ENCODE data around the gene DVL2.

The DVL2 gene

DNA sequence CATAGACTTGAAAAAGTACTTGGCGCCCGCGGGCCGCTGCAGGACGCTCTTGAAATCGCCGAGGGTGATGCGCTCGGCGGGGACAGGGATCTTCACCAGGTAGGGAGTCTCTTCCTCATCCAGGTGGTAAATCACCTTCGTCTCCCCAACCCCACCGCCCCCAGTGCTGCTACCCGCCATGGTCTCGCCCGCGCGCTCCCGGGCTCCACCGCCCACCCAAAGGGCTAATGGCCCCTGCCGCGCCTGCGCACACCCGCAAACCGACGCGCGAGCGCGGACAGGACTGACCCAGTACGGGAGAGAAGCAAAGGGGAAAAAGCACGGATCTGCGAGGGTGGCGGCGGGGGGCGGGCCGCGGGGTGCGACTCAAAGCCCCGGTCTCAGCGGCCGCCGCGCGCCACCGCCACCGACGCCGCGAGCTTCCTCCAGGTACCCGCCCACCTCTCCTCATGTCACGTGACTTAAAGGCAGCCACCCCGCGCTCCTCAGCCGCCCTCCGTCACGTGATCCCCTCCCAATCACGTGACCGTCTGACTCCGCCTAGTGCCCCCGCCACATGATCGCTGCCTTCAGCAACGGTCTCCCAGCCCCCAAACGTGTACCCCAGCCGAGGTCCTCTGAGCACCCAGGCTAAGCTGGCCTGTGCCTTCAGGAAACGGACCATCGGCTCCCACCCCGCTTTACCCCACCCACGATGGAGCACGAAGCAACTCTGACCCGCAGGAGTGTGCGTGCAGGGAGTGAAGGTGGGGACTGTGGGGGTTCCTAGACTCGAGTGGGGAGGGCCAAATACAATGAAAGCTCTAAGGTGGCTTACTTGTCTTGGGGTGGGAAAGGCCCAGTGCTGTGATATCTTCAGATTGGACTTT lies at the start of gene DVL2:
Gene DVL2, minus strand, starts transcription at position 435 of the 869 bp plus-strand sequence. Its CDS starts 255 bp downstream, at position 180.
- peak; percentile 94 for DNase-seq (ENCODE audit: low spot score)

- no peak for DNase-seq (ENCODE audit: low spot score)
Observed at GRCh38 chr17:7283471-7284216, 49.3 kb upstream of the DVL2 start.

GRCh38 chr17:7282752-7283321 lies 48.5 kb upstream of the DVL2 start:
- DNase-seq (ENCODE audit: low spot score): no peak

- DNase-seq (ENCODE audit: low spot score): no peak
Observed at GRCh38 chr17:7281953-7282751, 47.8 kb upstream of the DVL2 start.

DNA sequence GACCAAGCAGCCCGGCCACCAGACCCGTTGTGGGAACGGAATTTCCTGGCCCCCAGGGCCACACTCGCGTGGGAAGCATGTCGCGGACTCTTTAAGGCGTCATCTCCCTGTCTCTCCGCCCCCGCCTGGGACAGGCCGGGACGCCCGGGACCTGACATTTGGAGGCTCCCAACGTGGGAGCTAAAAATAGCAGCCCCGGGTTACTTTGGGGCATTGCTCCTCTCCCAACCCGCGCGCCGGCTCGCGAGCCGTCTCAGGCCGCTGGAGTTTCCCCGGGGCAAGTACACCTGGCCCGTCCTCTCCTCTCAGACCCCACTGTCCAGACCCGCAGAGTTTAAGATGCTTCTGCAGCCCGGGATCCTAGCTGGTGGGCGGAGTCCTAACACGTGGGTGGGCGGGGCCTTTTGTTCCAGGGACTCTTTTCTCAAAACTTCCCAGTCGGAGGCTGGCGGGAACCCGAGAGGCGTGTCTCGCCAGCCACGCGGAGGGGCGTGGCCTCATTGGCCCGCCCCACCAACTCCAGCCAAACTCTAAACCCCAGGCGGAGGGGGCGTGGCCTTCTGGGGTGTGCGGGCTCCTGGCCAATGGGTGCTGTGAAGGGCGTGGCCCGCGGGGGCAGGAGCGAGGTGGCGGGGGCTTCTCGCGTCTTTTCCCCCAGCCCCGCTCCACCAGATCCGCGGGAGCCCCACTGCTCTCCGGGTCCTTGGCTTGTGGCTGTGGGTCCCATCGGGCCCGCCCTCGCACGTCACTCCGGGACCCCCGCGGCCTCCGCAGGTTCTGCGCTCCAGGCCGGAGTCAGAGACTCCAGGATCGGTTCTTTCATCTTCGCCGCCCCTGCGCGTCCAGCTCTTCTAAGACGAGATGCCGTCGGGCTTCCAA lies 47.0 kb upstream of the DVL2 start, which contains the start of gene SLC2A4:
Gene SLC2A4, plus strand, starts transcription at position 645 of the 879 bp plus-strand sequence. Its CDS starts 217 bp downstream, at position 862.
- DNase-seq (ENCODE audit: low spot score): peak; percentile 99

- DNase-seq (ENCODE audit: low spot score): peak; percentile 95
Observed at GRCh38 chr17:7280519-7281073, 46.3 kb upstream of the DVL2 start.

- DNase-seq (ENCODE audit: low spot score): no peak
Observed at GRCh38 chr17:7279448-7279847, 45.1 kb upstream of the DVL2 start.

GRCh38 chr17:7266784-7267183 lies 32.5 kb upstream of the DVL2 start:
- no peak for DNase-seq (ENCODE audit: low spot score)

- DNase-seq (ENCODE audit: low spot score): no peak
Observed at GRCh38 chr17:7263801-7264078, 29.4 kb upstream of the DVL2 start.

- no peak for DNase-seq (ENCODE audit: low spot score)
Observed at GRCh38 chr17:7262935-7263800, 28.9 kb upstream of the DVL2 start.

GRCh38 chr17:7262192-7262934 lies 28.0 kb upstream of the DVL2 start, which contains the start of gene CLDN7:
Gene CLDN7, minus strand, starts transcription at chr17:7262478. Its CDS starts 435 bp downstream, at chr17:7262043.
- no peak for DNase-seq (ENCODE audit: low spot score)

GRCh38 chr17:7261379-7262191 lies 27.3 kb upstream of the DVL2 start:
- DNase-seq (ENCODE audit: low spot score): no peak

DNA sequence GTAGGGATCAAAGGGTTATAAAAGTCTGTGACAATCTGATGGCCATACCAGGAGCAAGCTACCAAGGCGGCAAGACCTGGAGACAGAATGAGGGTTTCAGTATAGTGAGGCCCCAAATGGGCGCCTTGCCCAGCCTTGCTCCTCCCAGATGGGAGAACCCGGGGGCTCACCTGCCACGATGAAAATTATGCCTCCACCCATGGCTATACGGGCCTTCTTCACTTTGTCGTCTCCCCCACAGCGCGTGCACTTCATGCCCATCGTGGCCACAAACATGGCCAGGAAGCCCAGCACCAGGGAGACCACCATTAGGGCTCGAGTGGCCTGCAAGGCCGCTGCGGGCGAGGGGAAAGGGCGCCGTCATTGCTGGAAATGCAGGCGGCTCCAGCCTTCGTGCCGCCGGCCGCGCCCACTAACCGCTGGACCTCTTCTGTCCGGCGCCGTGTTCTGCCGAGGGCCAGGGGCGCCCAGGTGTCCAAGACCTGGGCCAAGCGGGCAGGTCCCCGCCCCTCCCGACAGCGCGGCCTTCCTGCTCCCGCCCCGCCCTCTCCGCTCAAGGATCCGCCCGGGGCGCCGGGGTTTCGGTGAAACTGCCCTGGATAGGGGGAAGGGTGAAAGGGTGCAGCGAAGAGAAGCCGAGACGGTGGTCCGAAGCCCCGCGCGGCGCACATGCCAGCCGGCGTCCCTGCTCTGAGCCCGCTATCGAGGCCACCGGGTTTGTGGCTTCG lies 26.5 kb upstream of the DVL2 start:
- DNase-seq (ENCODE audit: low spot score): no peak

- no peak for DNase-seq (ENCODE audit: low spot score)
Observed at GRCh38 chr17:7260151-7260550, 25.8 kb upstream of the DVL2 start.

DNA sequence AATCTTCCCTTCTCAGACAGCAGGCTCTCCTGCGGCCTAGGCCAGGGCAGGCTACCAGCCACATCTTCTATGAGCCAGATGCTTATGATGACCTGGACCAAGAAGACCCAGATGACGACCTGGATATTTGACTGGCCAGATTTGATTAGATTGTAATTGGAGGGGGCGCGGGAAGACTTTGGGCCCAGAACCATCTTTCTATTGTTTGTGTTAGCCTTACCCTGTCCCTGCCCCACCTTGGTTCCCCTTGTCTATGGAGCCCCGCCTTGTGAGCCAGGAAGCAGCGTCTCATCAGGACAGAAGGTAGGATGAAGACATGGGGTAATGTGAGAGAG lies 25.2 kb upstream of the DVL2 start:
- no peak for DNase-seq (ENCODE audit: low spot score)

DNA sequence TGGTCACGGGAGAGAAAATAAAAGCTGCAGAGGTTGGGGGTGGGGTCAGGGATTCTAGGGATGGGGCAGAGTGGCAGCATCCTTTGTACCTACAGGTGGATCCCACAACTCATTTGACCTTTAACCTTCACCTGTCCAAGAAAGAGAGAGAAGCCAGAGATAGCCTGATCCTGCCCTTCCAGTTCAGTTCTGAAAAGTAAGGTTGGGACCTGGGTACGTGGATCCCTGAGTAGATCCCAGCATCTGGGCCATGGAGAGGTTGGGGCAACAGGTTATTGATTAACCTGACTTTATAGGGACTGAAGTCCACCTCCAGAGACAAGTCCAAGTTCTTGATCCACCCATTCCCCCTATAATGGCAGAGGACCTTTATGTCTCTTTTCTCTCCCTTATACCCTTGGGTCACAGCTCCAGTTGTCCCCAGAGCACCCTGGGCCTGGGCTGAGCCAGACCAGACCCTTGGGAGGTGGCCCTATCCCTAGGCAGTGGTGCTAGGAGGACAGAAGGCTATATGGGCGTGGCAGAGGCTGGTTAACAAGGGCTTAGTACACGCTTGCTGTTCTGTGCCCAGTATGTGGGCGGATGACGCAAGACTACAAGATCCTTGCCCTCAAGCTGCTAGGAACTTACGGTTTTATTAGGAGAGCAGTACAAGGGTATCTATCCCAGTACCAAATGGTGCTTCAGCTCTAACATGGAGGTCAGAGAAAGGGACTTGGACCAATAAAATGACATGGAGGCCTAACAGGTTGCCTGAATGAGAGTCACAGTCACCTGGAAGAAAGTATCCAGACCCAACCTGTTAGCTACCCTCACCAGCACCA lies 24.6 kb upstream of the DVL2 start:
- DNase-seq (ENCODE audit: low spot score): no peak
